COR-L47 (cell line): ENCODE results near the gene IQSEC1.
"Not testable (repeated sequence)": the region's sequence is repeated elsewhere in the genome, so short reads cannot be mapped to it uniquely, and the experiment has no call there.

Experiments used
- DNase-seq: peaks from one replicate; lab custom pipeline; 2025; lab: John Stamatoyannopoulos, UW

IQSEC1 gene

GRCh38 chr3:12893247-12893646 lies 180.0 kb downstream of the IQSEC1 start:
- DNase-seq = no peak

- no peak for DNase-seq
Observed at GRCh38 chr3:12892840-12893189, 180.4 kb downstream of the IQSEC1 start.

- DNase-seq = peak; percentile 22
Observed at GRCh38 chr3:12891985-12892839, 181.0 kb downstream of the IQSEC1 start.

- no peak for DNase-seq
Observed at GRCh38 chr3:12891391-12891984, 181.7 kb downstream of the IQSEC1 start.

- DNase-seq = no peak
Observed at GRCh38 chr3:12890610-12891390, 182.4 kb downstream of the IQSEC1 start.

GRCh38 chr3:12886736-12887135 lies 186.5 kb downstream of the IQSEC1 start:
- DNase-seq = no peak

GRCh38 chr3:12886106-12886679 lies 187.0 kb downstream of the IQSEC1 start:
- no peak for DNase-seq

- DNase-seq = no peak
Observed at GRCh38 chr3:12885583-12885930, 187.7 kb downstream of the IQSEC1 start.

GRCh38 chr3:12884790-12885582 lies 188.2 kb downstream of the IQSEC1 start:
- no peak for DNase-seq

- DNase-seq = no peak
Observed at GRCh38 chr3:12884186-12884680, 189.0 kb downstream of the IQSEC1 start.

GRCh38 chr3:12882336-12883310 lies 190.6 kb downstream of the IQSEC1 start:
- DNase-seq = no peak

GRCh38 chr3:12881858-12882257 lies 191.4 kb downstream of the IQSEC1 start:
- DNase-seq = not testable (repeated sequence)

GRCh38 chr3:12879191-12879815 lies 193.9 kb downstream of the IQSEC1 start:
- DNase-seq = no peak

- not testable (repeated sequence) for DNase-seq
Observed at GRCh38 chr3:12878758-12879157, 194.5 kb downstream of the IQSEC1 start.

- DNase-seq = no peak
Observed at GRCh38 chr3:12878141-12878574, 195.1 kb downstream of the IQSEC1 start.

- no peak for DNase-seq
Observed at GRCh38 chr3:12877040-12877439, 196.2 kb downstream of the IQSEC1 start.

- no peak for DNase-seq
Observed at GRCh38 chr3:12875857-12876836, 197.1 kb downstream of the IQSEC1 start.

- no peak for DNase-seq
Observed at GRCh38 chr3:12871404-12871983, 201.7 kb downstream of the IQSEC1 start.
